Measurements from ENCODE around the gene DYNC1I1. TPM values are rescaled to one million over a fixed set of nuclear protein-coding genes. Genes with fewer than 3 reads are reported as not detected.

DYNC1I1 gene
- total RNA-seq, 8 experiments from 2014 or later, result 4.0 to 28.3 (median 9.2) TPM

DNA sequence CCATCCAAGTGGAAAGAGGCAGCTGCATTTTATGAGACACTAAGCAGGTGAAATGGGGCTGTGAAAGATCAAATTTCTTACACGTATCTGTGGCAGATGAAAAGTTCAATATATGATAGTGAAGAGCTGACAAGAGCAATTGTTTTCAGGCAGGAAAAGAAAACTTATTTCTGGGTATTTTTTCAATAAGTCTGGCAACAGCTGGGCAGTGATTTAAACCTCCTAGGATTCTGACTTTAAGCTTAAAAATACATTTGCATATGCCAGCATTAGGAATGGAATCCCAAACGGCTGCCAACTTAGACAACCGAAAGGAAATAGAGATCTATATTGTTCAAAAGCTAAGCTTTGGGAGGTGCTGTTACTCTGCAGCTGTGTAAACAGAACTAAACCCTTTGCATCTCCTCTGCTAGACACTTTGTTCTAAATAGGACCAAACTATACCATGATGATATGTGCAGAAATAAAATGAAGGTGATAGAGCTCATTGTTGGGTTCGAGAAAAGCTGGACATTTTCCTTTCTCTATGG, 26.1 kb downstream of the DYNC1I1 start:
- H3K4me3 ChIP-seq, result no peak overlapping the region
- no peak overlapping the region for H3K27ac ChIP-seq
- ATAC-seq (replicated peaks in 6 of 8), result peak in 4 of 8 experiments; percentile 63 to 93 (median 86)
- in situ Hi-C loops (cut with MboI; ENCODE audit: low pct_unique_long_range_greater_than_20kb in 2 of 9, low sequenced_read_pairs in 9 of 9, unreplicated experiment in 9 of 9), result no loop called here
- 0 to 65% (median 31%) methylated on average over 1 to 4 of the region's 4 CpGs; no CpG with 5 or more reads in 1 of the 10 experiments for WGBS, 10 experiments
- H3K4me1 ChIP-seq (replicated peaks in 1 of 2), result no peaks in the 10 kb centered on the region

DNA sequence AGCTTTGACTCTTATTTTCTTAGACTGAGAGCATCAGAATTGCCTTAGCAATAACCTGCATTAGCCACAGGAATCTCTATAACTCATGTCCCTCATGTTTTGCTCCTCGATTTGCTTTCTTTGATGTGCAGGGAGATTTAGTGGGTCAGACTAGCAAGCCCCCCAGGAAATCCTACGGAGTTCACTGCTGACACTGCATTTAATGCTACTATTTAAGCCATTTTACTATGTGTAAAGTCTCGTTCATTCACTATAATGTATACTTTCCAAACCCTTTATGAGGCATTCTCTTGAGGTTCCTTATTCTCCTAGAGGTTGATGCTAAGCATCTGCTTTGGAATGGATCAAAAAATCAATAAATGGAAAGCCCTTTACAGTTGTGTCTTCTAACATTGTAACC, 28.4 kb downstream of the DYNC1I1 start:
- ATAC-seq (replicated peaks in 6 of 8), result no peak
- in situ Hi-C loops (cut with MboI; ENCODE audit: low pct_unique_long_range_greater_than_20kb in 2 of 9, low sequenced_read_pairs in 9 of 9, unreplicated experiment in 9 of 9), result no loop called here

GRCh38 chr7:95802270-95802669, 29.9 kb downstream of the DYNC1I1 start:
- Histone ChIP-seq H3K4me1 (replicated peaks in 1 of 2) (no peaks in the 10 kb centered on the region), H3K4me3 (no peak overlapping the region), H3K27ac (no peak overlapping the region)
- ATAC-seq (replicated peaks in 6 of 8), result no peak
- 45 to 100% (median 97%) methylated on average over 1 to 3 of the region's 3 CpGs; no CpG with 5 or more reads in 1 of the 10 experiments for WGBS, 10 experiments
- in situ Hi-C loops (cut with MboI; ENCODE audit: low pct_unique_long_range_greater_than_20kb in 2 of 9, low sequenced_read_pairs in 9 of 9, unreplicated experiment in 9 of 9), result no loop called here

More for the DNA sequence above, 28.4 kb downstream of the DYNC1I1 start:
- Histone ChIP-seq H3K27ac (no peak overlapping the region), H3K4me1 (replicated peaks in 1 of 2) (no peaks in the 10 kb centered on the region), H3K4me3 (no peak overlapping the region)
- WGBS, 10 experiments, result 35 to 100% (median 71%) methylated on average over 1 to 3 of the region's 3 CpGs; no CpG with 5 or more reads in 3 of the 10 experiments

GRCh38 chr7:95804052-95804451, 31.7 kb downstream of the DYNC1I1 start:
- in situ Hi-C loops (cut with MboI; ENCODE audit: low pct_unique_long_range_greater_than_20kb in 2 of 9, low sequenced_read_pairs in 9 of 9, unreplicated experiment in 9 of 9), result no loop called here
- Histone ChIP-seq H3K4me3 (no peak overlapping the region), H3K4me1 (replicated peaks in 1 of 2) (no peaks in the 10 kb centered on the region), H3K27ac (no peak overlapping the region)
- 13 to 98% (median 81%) methylated on average over 2 to 4 of the region's 4 CpGs; no CpG with 5 or more reads in 1 of the 10 experiments for WGBS, 10 experiments
- peak in 1 of 8 experiments; percentile 89 for ATAC-seq (replicated peaks in 6 of 8)

DNA sequence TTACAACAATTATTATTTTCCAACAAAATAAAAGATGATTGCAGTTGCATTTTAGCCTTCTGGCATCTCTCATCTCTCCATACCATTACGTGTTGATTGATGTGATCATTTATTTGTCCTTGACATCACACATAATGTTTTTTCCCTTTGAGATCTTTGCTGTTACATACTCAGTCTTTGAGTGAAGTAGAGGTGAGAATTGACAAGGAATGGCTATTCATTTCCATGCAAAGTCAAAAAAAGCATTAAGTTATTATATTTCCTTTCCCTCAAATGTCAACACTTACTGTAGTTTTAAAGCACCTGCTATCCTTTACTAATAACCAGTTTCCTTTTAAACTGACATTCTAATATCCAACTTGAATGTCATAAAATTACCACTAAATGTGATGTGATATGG, 33.6 kb downstream of the DYNC1I1 start:
- WGBS, 10 experiments, result 0 to 80% (median 67%) methylated on average over 1 of the region's 1 CpG; no CpG with 5 or more reads in 2 of the 10 experiments
- H3K4me3 ChIP-seq, result no peak overlapping the region
- no peak for ATAC-seq (replicated peaks in 6 of 8)
- in situ Hi-C loops (cut with MboI; ENCODE audit: low pct_unique_long_range_greater_than_20kb in 2 of 9, low sequenced_read_pairs in 9 of 9, unreplicated experiment in 9 of 9), result no loop called here
- H3K4me1 ChIP-seq (replicated peaks in 1 of 2), result no peaks in the 10 kb centered on the region
- H3K27ac ChIP-seq, result no peak overlapping the region

DNA sequence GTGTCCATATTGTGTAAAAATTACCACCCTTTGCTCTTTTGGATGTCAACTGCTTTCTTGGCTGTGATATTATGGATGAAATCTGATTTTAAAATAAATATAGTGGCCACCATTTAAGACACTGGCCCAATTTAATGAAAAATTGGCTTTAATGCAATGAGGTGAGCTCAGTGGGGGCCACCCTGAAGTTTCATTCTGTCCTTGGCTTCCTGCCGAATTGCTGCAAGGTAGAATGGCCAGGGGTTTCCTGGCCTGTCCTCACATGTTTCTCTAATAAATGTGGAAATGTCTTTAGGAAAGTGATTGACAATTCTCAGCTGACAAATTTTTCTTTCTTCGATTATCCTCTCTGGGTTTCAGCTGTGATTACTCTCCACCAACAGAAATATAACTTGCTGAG, 36.0 kb downstream of the DYNC1I1 start:
- no peak overlapping the region for H3K27ac ChIP-seq
- no peak overlapping the region for H3K4me3 ChIP-seq
- WGBS, 10 experiments, result 10 to 90% (median 57%) methylated on average over 1 to 2 of the region's 2 CpGs
- in situ Hi-C loops (cut with MboI; ENCODE audit: low pct_unique_long_range_greater_than_20kb in 2 of 9, low sequenced_read_pairs in 9 of 9, unreplicated experiment in 9 of 9), result no loop called here
- H3K4me1 ChIP-seq (replicated peaks in 1 of 2), result no peaks in the 10 kb centered on the region
- ATAC-seq (replicated peaks in 6 of 8), result no peak

- no peak for ATAC-seq (replicated peaks in 6 of 8)
- in situ Hi-C loops (cut with MboI; ENCODE audit: low pct_unique_long_range_greater_than_20kb in 2 of 9, low sequenced_read_pairs in 9 of 9, unreplicated experiment in 9 of 9), result no loop called here
- Histone ChIP-seq H3K4me3 (no peak overlapping the region), H3K4me1 (replicated peaks in 1 of 2) (no peaks in the 10 kb centered on the region), H3K27ac (no peak overlapping the region)
- 4 to 100% (median 86%) methylated on average over 1 to 5 of the region's 5 CpGs for WGBS, 10 experiments
Observed at GRCh38 chr7:95811846-95812445, 39.6 kb downstream of the DYNC1I1 start.

GRCh38 chr7:95814721-95815120, 42.4 kb downstream of the DYNC1I1 start:
- in situ Hi-C loops (cut with MboI; ENCODE audit: low pct_unique_long_range_greater_than_20kb in 2 of 9, low sequenced_read_pairs in 9 of 9, unreplicated experiment in 9 of 9), result no loop called here
- ATAC-seq (replicated peaks in 6 of 8), result no peak
- no peak overlapping the region for H3K27ac ChIP-seq
- H3K4me1 ChIP-seq (replicated peaks in 1 of 2), result no peaks in the 10 kb centered on the region
- 54 to 100% (median 82%) methylated on average over 1 to 3 of the region's 3 CpGs; no CpG with 5 or more reads in 1 of the 10 experiments for WGBS, 10 experiments
- no peak overlapping the region for H3K4me3 ChIP-seq

- in situ Hi-C loops (cut with MboI; ENCODE audit: low pct_unique_long_range_greater_than_20kb in 2 of 9, low sequenced_read_pairs in 9 of 9, unreplicated experiment in 9 of 9), result no loop called here
Observed at GRCh38 chr7:95817866-95818640, 45.7 kb downstream of the DYNC1I1 start.

GRCh38 chr7:95820778-95821177, 48.4 kb downstream of the DYNC1I1 start:
- in situ Hi-C loops (cut with MboI; ENCODE audit: low pct_unique_long_range_greater_than_20kb in 2 of 9, low sequenced_read_pairs in 9 of 9, unreplicated experiment in 9 of 9), result no loop called here
- Histone ChIP-seq H3K4me1 (replicated peaks in 1 of 2) (peaks cover 0 to 3% of the 10 kb centered on the region in 2 donors), H3K4me3 (no peak overlapping the region), H3K27ac (no peak overlapping the region)
- ATAC-seq (replicated peaks in 6 of 8), result no peak
- WGBS, 10 experiments, result 0 to 88% (median 76%) methylated on average over 1 to 7 of the region's 7 CpGs; no CpG with 5 or more reads in 1 of the 10 experiments

More at GRCh38 chr7:95817866-95818640, 45.7 kb downstream of the DYNC1I1 start:
- Histone ChIP-seq H3K4me3 (no peak overlapping the region), H3K27ac (no peak overlapping the region), H3K4me1 (replicated peaks in 1 of 2) (peaks cover 0 to under 1% of the 10 kb centered on the region in 2 donors)
- ATAC-seq (replicated peaks in 6 of 8), result peak in 3 of 8 experiments; percentile 56 to 85 (median 57)
- WGBS, 10 experiments, result 18 to 93% (median 63%) methylated on average over 2 to 6 of the region's 6 CpGs; no CpG with 5 or more reads in 1 of the 10 experiments

GRCh38 chr7:95822717-95823116, 50.4 kb downstream of the DYNC1I1 start:
- 80 to 100% (median 92%) methylated on average over 1 to 2 of the region's 3 CpGs; no CpG with 5 or more reads in 4 of the 10 experiments for WGBS, 10 experiments
- Histone ChIP-seq H3K27ac (no peak overlapping the region), H3K4me1 (replicated peaks in 1 of 2) (peaks cover 0 to 3% of the 10 kb centered on the region in 2 donors), H3K4me3 (no peak overlapping the region)
- no peak for ATAC-seq (replicated peaks in 6 of 8)
- in situ Hi-C loops (cut with MboI; ENCODE audit: low pct_unique_long_range_greater_than_20kb in 2 of 9, low sequenced_read_pairs in 9 of 9, unreplicated experiment in 9 of 9), result no loop called here

GRCh38 chr7:95824616-95825015, 52.3 kb downstream of the DYNC1I1 start:
- peaks cover 0 to 5% of the 10 kb centered on the region in 2 donors for H3K4me1 ChIP-seq (replicated peaks in 1 of 2)
- H3K4me3 ChIP-seq, result no peak overlapping the region
- no peak overlapping the region for H3K27ac ChIP-seq
- peak in 3 of 8 experiments; percentile 86 to 93 (median 89) for ATAC-seq (replicated peaks in 6 of 8)
- in situ Hi-C loops (cut with MboI; ENCODE audit: low pct_unique_long_range_greater_than_20kb in 2 of 9, low sequenced_read_pairs in 9 of 9, unreplicated experiment in 9 of 9), result no loop called here
- 0 to 100% (median 70%) methylated on average over 1 to 5 of the region's 5 CpGs; no CpG with 5 or more reads in 3 of the 10 experiments for WGBS, 10 experiments

All from motor neuron (in vitro differentiated cells).